PC-3 (cell line): ENCODE measurements around the gene PLEKHA3. TPM values are rescaled to one million over a fixed set of nuclear protein-coding genes. Genes with fewer than 3 reads are reported as not detected.

ENCODE experiments used
- ATAC-seq: fragments of 200-7000 bp; cut with Tn5 transposase; 2 replicates; pipeline ENCODE4 v1.9.1; 2020; ENCODE audit warnings: mild to moderate bottlenecking, moderate library complexity
- BruUV-seq: library from RNA; stranded (reverse); fragments of 400-500 nt; replicated peaks from 2 replicates; lab custom pipeline; 2021; lab: Mats Ljungman, UMichigan
- CTCF ChIA-PET: fragments of 300-600 bp; sonication (Branson Sonifier 250); formaldehyde crosslinking; loops from one replicate; lab custom pipeline; 2022; ENCODE audit warnings: antibody characterized with exemption; lab: Charles Lee
- POLR2A ChIA-PET: fragments of 300-600 bp; sonication (Branson Sonifier 250); formaldehyde crosslinking; loops from one replicate; lab custom pipeline; 2022; ENCODE audit warnings: antibody characterized with exemption; ENCODE audit not compliant: unreplicated experiment; lab: Charles Lee
- DNase-seq: peaks from one replicate; pipeline ENCODE4 v3.0.0-alpha.2; 2015
- H2AFZ ChIP-seq: fragments of 300-600 bp; sonication (generic); 2 replicates; pipeline ENCODE4 v1.6.0; 2016; ENCODE audit warnings: antibody characterized with exemption, low read length
- H3F3A ChIP-seq: fragments of 300-600 bp; sonication (generic); one replicate; pipeline ENCODE4 v1.6.0; 2017; ENCODE audit warnings: antibody characterized with exemption, low read length, control low read depth, mild to moderate bottlenecking; ENCODE audit not compliant: unreplicated experiment
- H3K27ac ChIP-seq: fragments of 300-600 bp; sonication (generic); 2 replicates; pipeline ENCODE4 v1.5.1; 2016; ENCODE audit warnings: mild to moderate bottlenecking, low read length
- H3K27me3 ChIP-seq: fragments of 300-600 bp; sonication (generic); 2 replicates; pipeline ENCODE4 v1.6.1; 2016; ENCODE audit warnings: low read length, mixed read lengths
- H3K36me3 ChIP-seq: fragments of 300-600 bp; sonication (generic); 2 replicates; pipeline ENCODE4 v1.6.1; 2016; ENCODE audit warnings: low read depth, mixed run types, low read length, mixed read lengths
- H3K4me1 ChIP-seq: fragments of 300-600 bp; sonication (generic); 2 replicates; pipeline ENCODE4 v1.5.1; 2016; ENCODE audit warnings: low read length; ENCODE audit not compliant: insufficient read depth
- H3K4me2 ChIP-seq: fragments of 300-600 bp; sonication (generic); 2 replicates; pipeline ENCODE4 v1.6.0; 2016; ENCODE audit warnings: low read length
- H3K4me3 ChIP-seq: fragments of 300-600 bp; sonication (generic); 2 replicates; pipeline ENCODE4 v1.5.1; 2016; ENCODE audit warnings: mild to moderate bottlenecking, low read length, mixed read lengths
- H3K79me2 ChIP-seq: fragments of 300-600 bp; sonication (generic); 2 replicates; pipeline ENCODE4 v1.6.1; 2017; ENCODE audit warnings: low read length, mixed read lengths
- H3K9ac ChIP-seq: fragments of 300-600 bp; sonication (generic); 2 replicates; pipeline ENCODE4 v1.6.0; 2016; ENCODE audit warnings: mild to moderate bottlenecking, low read length
- H3K9me2 ChIP-seq: fragments of 300-600 bp; sonication (generic); replicated peaks from 2 replicates; pipeline ENCODE4 v1.6.1; 2016; ENCODE audit warnings: mixed run types, low read length, mixed read lengths
- H3K9me3 ChIP-seq: fragments of 300-600 bp; sonication (generic); 2 replicates; pipeline ENCODE4 v1.6.1; 2016; ENCODE audit warnings: low read length, mixed read lengths
- H4K20me1 ChIP-seq: fragments of 300-600 bp; sonication (generic); 2 replicates; pipeline ENCODE4 v1.6.1; 2016; ENCODE audit warnings: low read length, mixed read lengths
- CTCF ChIP-seq: fragments of 300-600 bp; sonication (generic); conservative IDR thresholded peaks from 2 replicates; pipeline ENCODE4 v1.5.1; 2017; ENCODE audit warnings: antibody characterized with exemption, low read depth, mild to moderate bottlenecking, low read length
- EZH2 ChIP-seq: fragments of 300-600 bp; sonication (generic); IDR thresholded peaks from one replicate; pipeline ENCODE4 v1.6.1; 2017; ENCODE audit warnings: antibody characterized with exemption, mild to moderate bottlenecking, low read length; ENCODE audit not compliant: unreplicated experiment
- EZH2phosphoT487 ChIP-seq: fragments of 300-600 bp; sonication (generic); IDR thresholded peaks from 2 replicates; pipeline ENCODE4 v1.6.1; 2018; ENCODE audit warnings: mild to moderate bottlenecking, antibody characterized with exemption, low read length, borderline replicate concordance
- intact Hi-C: fragments of 100-400 bp; cut with micrococcal nuclease; formaldehyde crosslinking; loops from 2 replicates; pipeline ENCODE4 v1.9.0; 2023
- total RNA-seq: library from RNA; depleted of rRNA; stranded (reverse); fragments of >200 nt; gene quantifications from 2 replicates; pipeline ENCODE4 v1.2.3, GENCODE V29; 2014

Gene PLEKHA3
- total RNA-seq, 1 experiment from 2014 or later: 16.7 TPM

GRCh38 chr2:178452870-178453269, 27.4 kb upstream of the PLEKHA3 start:
- no peak overlapping the region for H3K4me2 ChIP-seq
- no TSS peak for BruUV-seq
- H3F3A ChIP-seq: no peaks in the 10 kb centered on the region
- no peaks in the 10 kb centered on the region; the same call in 1 of the 2 replicates for H3K36me3 ChIP-seq
- peaks cover 16% of the 10 kb centered on the region; the same call in 1 of the 2 replicates for H4K20me1 ChIP-seq
- H3K9ac ChIP-seq: no peak overlapping the region
- H3K4me3 ChIP-seq: no peak overlapping the region
- TF ChIP-seq CTCF (no peak), EZH2phosphoT487 (no peak), EZH2 (no peak)
- DNase-seq (no peak), ATAC-seq (no peak)
- ChIA-PET POLR2A (no interaction called here), CTCF (no interaction called here)
- H3K4me1 ChIP-seq: peaks cover 19% of the 10 kb centered on the region
- H3K9me2 ChIP-seq: no peaks in the 10 kb centered on the region
- H2AFZ ChIP-seq: no peak overlapping the region
- no peak overlapping the region for H3K27ac ChIP-seq
- intact Hi-C loops: no loop called here
- peaks cover 26% of the 10 kb centered on the region for H3K79me2 ChIP-seq
- H3K9me3 ChIP-seq: no peaks in the 10 kb centered on the region
- H3K27me3 ChIP-seq: no peaks in the 10 kb centered on the region

- POLR2A ChIA-PET: no interaction called here
- CTCF ChIA-PET: no interaction called here
Observed at GRCh38 chr2:178455947-178456346, 24.3 kb upstream of the PLEKHA3 start.

More at GRCh38 chr2:178455947-178456346, 24.3 kb upstream of the PLEKHA3 start:
- no peaks in the 10 kb centered on the region for H3K36me3 ChIP-seq
- BruUV-seq: no TSS peak
- ATAC-seq (no peak), DNase-seq (no peak)
- no peaks in the 10 kb centered on the region for H3K9me3 ChIP-seq
- no peaks in the 10 kb centered on the region for H4K20me1 ChIP-seq
- H3K27ac ChIP-seq: no peak overlapping the region
- no peak overlapping the region for H2AFZ ChIP-seq
- no peaks in the 10 kb centered on the region for H3K9me2 ChIP-seq
- intact Hi-C loops: no loop called here
- H3K79me2 ChIP-seq: no peaks in the 10 kb centered on the region
- peaks cover 7% of the 10 kb centered on the region for H3K4me1 ChIP-seq
- no peak overlapping the region for H3K4me2 ChIP-seq
- TF ChIP-seq EZH2 (no peak), CTCF (no peak), EZH2phosphoT487 (no peak)
- H3K4me3 ChIP-seq: no peak overlapping the region
- no peaks in the 10 kb centered on the region for H3F3A ChIP-seq
- H3K27me3 ChIP-seq: no peaks in the 10 kb centered on the region
- no peak overlapping the region for H3K9ac ChIP-seq
